Calu3 (cell line): ENCODE measurements around the gene CHSY1. TPM values are rescaled to one million over a fixed set of nuclear protein-coding genes. Genes with fewer than 3 reads are reported as not detected.

Experiments used
- BruUV-seq: library from RNA; stranded (reverse); fragments of 400-500 nt; replicated peaks from 2 replicates; lab custom pipeline; 2021; lab: Mats Ljungman, UMichigan
- CTCF ChIA-PET: fragments of 300-600 bp; sonication (Branson Sonifier 250); formaldehyde crosslinking; loops from one replicate; lab custom pipeline; 2022; ENCODE audit warnings: antibody characterized with exemption; lab: Charles Lee
- DNase-seq: peaks from one replicate; pipeline ENCODE4 v3.0.0; 2022
- H3K27ac Mint-ChIP-seq: one replicate; pipeline ENCODE4 v1.8.0; 2022; ENCODE audit warnings: mixed read lengths; ENCODE audit not compliant: unreplicated experiment
- H3K27me3 Mint-ChIP-seq: one replicate; pipeline ENCODE4 v1.8.0; 2022; ENCODE audit warnings: mixed read lengths; ENCODE audit not compliant: unreplicated experiment
- H3K36me3 Mint-ChIP-seq: one replicate; pipeline ENCODE4 v1.8.0; 2022; ENCODE audit warnings: mild to moderate bottlenecking, moderate library complexity, mixed read lengths; ENCODE audit not compliant: insufficient read depth, unreplicated experiment
- H3K4me1 Mint-ChIP-seq: one replicate; pipeline ENCODE4 v1.8.0; 2022; ENCODE audit warnings: mild to moderate bottlenecking, low read depth, mixed read lengths; ENCODE audit not compliant: unreplicated experiment
- H3K4me3 Mint-ChIP-seq: one replicate; pipeline ENCODE4 v1.8.0; 2022; ENCODE audit warnings: mild to moderate bottlenecking, low read depth, moderate library complexity, mixed read lengths; ENCODE audit not compliant: unreplicated experiment
- H3K9me3 Mint-ChIP-seq: one replicate; pipeline ENCODE4 v1.8.0; 2022; ENCODE audit warnings: low read depth, mixed read lengths; ENCODE audit not compliant: unreplicated experiment
- intact Hi-C: fragments of 100-400 bp; cut with micrococcal nuclease; formaldehyde crosslinking; loops from one replicate; pipeline ENCODE4 v1.10.0; 2022; ENCODE audit not compliant: unreplicated experiment
- total RNA-seq: library from RNA; stranded (reverse); gene quantifications from 2 replicates; pipeline ENCODE4 v1.2.3, GENCODE V29; 2022
- TF ChIP-seq, protein P1 (sequence below): fragments of 200-600 bp; IDR thresholded peaks from one replicate; pipeline ENCODE4 v1.8.0; 2022; ENCODE audit warnings: antibody characterized with exemption; ENCODE audit not compliant: unreplicated experiment

Gene CHSY1
- total RNA-seq, 1 experiment from 2014 or later: 25.0 TPM

DNA sequence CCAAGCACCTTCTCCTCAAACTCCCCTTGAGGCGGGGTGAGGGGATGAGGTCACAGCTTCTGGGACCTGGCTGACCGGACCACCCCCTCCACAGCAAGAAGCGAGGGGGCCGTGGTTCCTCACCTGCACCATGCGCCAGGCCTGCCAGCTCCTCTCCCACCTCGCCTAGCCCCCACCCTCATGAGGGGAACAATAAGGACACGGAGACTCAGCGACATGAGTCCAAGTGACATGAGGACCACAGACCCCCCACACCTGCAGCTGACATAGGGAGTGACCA is 118.7 kb downstream of the CHSY1 start:
- BruUV-seq: no TSS peak
- Mint-ChIP-seq H3K9me3 (peaks cover 3% of the 10 kb centered on the region), H3K36me3 (no peaks in the 10 kb centered on the region), H3K4me3 (no peak overlapping the region), H3K4me1 (peaks cover 4% of the 10 kb centered on the region), H3K27ac (no peak overlapping the region), H3K27me3 (peaks cover 15% of the 10 kb centered on the region)
- CTCF ChIA-PET: no interaction called here
- TF ChIP-seq, protein P1, sequence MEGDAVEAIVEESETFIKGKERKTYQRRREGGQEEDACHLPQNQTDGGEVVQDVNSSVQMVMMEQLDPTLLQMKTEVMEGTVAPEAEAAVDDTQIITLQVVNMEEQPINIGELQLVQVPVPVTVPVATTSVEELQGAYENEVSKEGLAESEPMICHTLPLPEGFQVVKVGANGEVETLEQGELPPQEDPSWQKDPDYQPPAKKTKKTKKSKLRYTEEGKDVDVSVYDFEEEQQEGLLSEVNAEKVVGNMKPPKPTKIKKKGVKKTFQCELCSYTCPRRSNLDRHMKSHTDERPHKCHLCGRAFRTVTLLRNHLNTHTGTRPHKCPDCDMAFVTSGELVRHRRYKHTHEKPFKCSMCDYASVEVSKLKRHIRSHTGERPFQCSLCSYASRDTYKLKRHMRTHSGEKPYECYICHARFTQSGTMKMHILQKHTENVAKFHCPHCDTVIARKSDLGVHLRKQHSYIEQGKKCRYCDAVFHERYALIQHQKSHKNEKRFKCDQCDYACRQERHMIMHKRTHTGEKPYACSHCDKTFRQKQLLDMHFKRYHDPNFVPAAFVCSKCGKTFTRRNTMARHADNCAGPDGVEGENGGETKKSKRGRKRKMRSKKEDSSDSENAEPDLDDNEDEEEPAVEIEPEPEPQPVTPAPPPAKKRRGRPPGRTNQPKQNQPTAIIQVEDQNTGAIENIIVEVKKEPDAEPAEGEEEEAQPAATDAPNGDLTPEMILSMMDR: no peak
- DNase-seq: no peak
- intact Hi-C loops: no loop called here

DNA sequence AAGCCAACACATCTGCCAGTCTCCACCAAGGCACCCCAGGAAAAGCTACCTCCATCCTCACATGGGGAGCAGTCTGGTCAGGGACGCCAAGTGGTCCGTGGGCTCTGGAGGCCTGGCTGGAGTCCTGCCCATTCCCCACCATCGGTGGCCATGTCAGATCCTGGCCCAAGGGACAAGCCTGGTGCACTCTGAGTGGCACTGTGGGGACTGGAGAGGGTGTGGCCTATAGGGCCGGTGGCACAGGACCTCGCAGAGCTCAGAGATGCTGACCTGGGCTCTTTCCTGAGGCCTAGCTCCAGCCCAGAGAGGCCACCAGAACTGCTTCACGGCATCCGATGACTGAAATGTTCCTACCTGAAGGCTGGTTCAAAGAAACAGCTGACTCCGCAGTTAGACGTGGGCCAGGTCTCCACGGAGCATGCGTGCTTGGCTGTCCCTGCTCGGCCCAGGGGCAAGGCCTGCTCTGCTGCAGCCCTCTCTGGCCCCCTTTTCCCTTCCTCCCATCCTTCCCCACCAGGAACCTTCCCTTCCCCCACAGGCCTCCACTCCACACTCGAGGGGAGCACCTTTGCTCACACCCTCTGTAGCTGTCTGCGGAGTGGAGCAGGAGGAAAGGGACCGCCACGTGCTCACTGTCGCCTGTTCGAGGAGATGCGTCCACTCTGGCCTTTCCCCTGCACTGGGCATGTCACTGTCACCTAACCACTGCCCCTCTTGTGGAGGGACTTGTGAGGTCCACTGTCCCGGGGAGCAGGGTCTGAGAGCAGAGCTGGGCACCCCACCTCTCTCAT is 119.3 kb downstream of the CHSY1 start:
- CTCF ChIA-PET: interaction anchor here (0.6 kb wide), 1 partner anchor 85 kb away, joined by 5 read pairs; no protein-coding TSS in a partner anchor
- Mint-ChIP-seq H3K36me3 (no peaks in the 10 kb centered on the region), H3K9me3 (peaks cover 3% of the 10 kb centered on the region), H3K4me3 (no peak overlapping the region), H3K27me3 (peaks cover 15% of the 10 kb centered on the region), H3K4me1 (peaks cover 10% of the 10 kb centered on the region), H3K27ac (no peak overlapping the region)
- intact Hi-C loops: no loop called here
- no TSS peak for BruUV-seq
- DNase-seq: no peak
- TF ChIP-seq, protein P1: no peak

DNA sequence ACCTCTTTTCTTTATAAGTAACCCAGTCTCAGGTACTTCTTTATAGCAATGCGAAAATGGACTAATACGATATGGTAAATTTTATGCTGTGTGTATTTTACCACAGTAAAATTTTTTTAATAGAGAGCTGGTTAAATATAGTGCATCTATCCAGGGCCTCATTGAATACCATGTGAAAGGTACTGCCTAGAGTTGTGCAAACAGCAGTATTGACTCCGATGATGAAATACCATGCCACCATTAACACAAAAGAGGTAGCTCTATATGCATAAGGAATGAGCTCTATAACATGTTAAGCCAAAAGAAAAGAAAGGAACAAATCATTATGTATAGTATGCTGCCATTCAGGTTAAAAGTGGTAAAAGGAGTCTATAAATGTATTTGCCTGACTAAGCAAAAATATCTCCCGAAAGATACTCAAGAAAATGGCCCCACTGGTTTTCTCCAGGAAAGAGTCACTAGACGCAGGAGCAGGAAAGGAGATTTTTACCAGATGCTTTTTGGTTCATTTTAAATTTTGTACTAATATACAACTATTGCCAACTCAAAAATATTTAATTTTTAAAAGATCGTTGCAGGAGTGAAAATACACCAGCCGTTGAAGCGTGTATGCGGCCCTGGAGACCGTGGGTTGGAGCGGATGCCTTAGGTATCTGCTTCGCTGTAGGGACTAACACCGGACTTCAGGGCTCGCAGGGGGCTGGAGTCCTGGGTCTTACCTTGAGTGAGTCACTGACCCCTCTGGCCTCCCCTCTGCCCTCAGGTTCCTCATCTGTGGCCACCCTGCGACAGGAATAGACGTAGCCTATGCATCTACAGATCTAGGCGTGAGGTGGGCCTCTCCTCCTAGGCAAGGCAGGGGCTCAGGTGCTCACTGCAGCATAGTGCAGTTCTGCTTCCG is 120.1 kb downstream of the CHSY1 start:
- no TSS peak for BruUV-seq
- intact Hi-C loops: no loop called here
- Mint-ChIP-seq H3K27me3 (peaks cover 8% of the 10 kb centered on the region), H3K9me3 (peaks cover 3% of the 10 kb centered on the region), H3K4me1 (peaks cover 11% of the 10 kb centered on the region), H3K36me3 (no peaks in the 10 kb centered on the region), H3K27ac (no peak overlapping the region), H3K4me3 (no peak overlapping the region)
- no peak for DNase-seq
- TF ChIP-seq, protein P1: no peak
- CTCF ChIA-PET: interaction anchor here (0.6 kb wide), 1 partner anchor 84 kb away, joined by 5 read pairs; no protein-coding TSS in a partner anchor

DNA sequence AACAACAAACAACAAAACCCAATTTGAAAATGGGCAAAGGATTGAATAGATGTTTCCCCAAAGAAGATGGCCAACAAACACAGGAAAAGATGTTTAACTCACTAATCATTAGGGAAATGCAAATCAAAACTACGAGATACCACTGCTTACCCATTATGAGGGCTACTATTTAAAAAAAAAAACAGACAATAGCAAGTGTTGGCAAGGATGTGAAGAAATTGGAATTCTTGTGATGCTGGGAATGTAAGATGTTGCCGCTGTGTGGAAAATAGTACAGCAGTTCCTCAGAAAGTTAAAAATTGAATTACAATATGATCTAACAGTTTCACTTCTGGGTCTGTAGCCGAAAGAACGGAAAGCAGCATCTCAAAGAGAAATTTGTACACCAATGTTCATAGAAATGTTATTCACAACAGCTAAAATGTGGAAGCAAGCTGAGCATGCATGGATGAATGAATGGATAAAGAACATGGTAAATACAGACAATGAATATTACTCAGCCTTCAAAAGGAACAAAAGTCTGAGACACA is 121.9 kb downstream of the CHSY1 start:
- H3K4me3 Mint-ChIP-seq: no peak overlapping the region
- H3K9me3 Mint-ChIP-seq: peaks cover 3% of the 10 kb centered on the region
- intact Hi-C loops: no loop called here
- no peaks in the 10 kb centered on the region for H3K27me3 Mint-ChIP-seq
- no peaks in the 10 kb centered on the region for H3K36me3 Mint-ChIP-seq
- DNase-seq: no peak
- CTCF ChIA-PET: no interaction called here
- BruUV-seq: no TSS peak
- peaks cover 11% of the 10 kb centered on the region for H3K4me1 Mint-ChIP-seq
- TF ChIP-seq, protein P1: no peak
- H3K27ac Mint-ChIP-seq: no peak overlapping the region
